IMR-90 (cell line): Measurements from ENCODE around the gene RING1. TPM values are rescaled to one million over a fixed set of nuclear protein-coding genes. Genes with fewer than 3 reads are reported as not detected.
A peak's percentile ranks its signal among the peaks of the same experiment; 100 is the strongest.

Experiments
- ATAC-seq: fragments of 200-7000 bp; cut with Tn5 transposase; 2 replicates; pipeline ENCODE4 v1.9.1; 2020; ENCODE audit warnings: low read depth, mild to moderate bottlenecking, moderate library complexity
- BruUV-seq: library from RNA; stranded (reverse); fragments of 400-500 nt; replicated peaks from 2 replicates; lab custom pipeline; 2021; lab: Mats Ljungman, UMichigan
- CTCF ChIA-PET: fragments of 300-600 bp; formaldehyde crosslinking; extraction: SDS; loops from one replicate; lab custom pipeline; 2021; ENCODE audit warnings: antibody characterized with exemption; lab: Yijun Ruan, JAX
- POLR2A ChIA-PET: fragments of 300-600 bp; sonication (Branson Sonifier 250); formaldehyde crosslinking; loops from one replicate; lab custom pipeline; 2022; ENCODE audit warnings: antibody characterized with exemption; ENCODE audit not compliant: unreplicated experiment; lab: Charles Lee
- DNase-seq: peaks from one replicate; pipeline ENCODE4 v3.0.0; 2013
- H2AFZ ChIP-seq: replicated peaks from 2 replicates; pipeline ENCODE3; 2013; ENCODE audit warnings: low read length, mild to moderate bottlenecking; ENCODE audit not compliant: poor library complexity
- H2AK5ac ChIP-seq: 2 replicates; pipeline ENCODE4 v1.6.1; 2013; ENCODE audit warnings: low read depth, low read length, inconsistent platforms
- H2AK9ac ChIP-seq: replicated peaks from 2 replicates; pipeline ENCODE3; 2013; ENCODE audit warnings: mild to moderate bottlenecking, low read depth, low read length, moderate library complexity; ENCODE audit not compliant: poor library complexity
- H2BK120ac ChIP-seq: 2 replicates; pipeline ENCODE4 v1.6.1; 2013; ENCODE audit warnings: low read depth, low read length, inconsistent platforms
- H2BK15ac ChIP-seq: 3 replicates; pipeline ENCODE4 v1.6.1; 2013; ENCODE audit warnings: low read depth, low read length, inconsistent platforms
- H2BK20ac ChIP-seq: 2 replicates; pipeline ENCODE4 v1.6.1; 2013; ENCODE audit warnings: low read depth, mild to moderate bottlenecking, inconsistent platforms, low read length, moderate library complexity
- H2BK5ac ChIP-seq: 2 replicates; pipeline ENCODE4 v1.6.1; 2013; ENCODE audit warnings: mild to moderate bottlenecking, low read depth, low read length, inconsistent platforms; ENCODE audit not compliant: poor library complexity, severe bottlenecking
- H3K14ac ChIP-seq: replicated peaks from 2 replicates; pipeline ENCODE4 v1.6.1; 2013; ENCODE audit warnings: low read depth, low read length, inconsistent platforms
- H3K18ac ChIP-seq: 2 replicates; pipeline ENCODE4 v1.6.1; 2013; ENCODE audit warnings: low read depth, low read length, control low read depth
- H3K23ac ChIP-seq: 2 replicates; pipeline ENCODE4 v1.6.1; 2013; ENCODE audit warnings: low read depth, low read length, inconsistent platforms
- H3K27ac ChIP-seq: 2 replicates; pipeline ENCODE4 v1.5.1; 2013; ENCODE audit warnings: mild to moderate bottlenecking, control low read depth, low read length; ENCODE audit not compliant: insufficient read depth
- H3K27me3 ChIP-seq: 2 replicates; pipeline ENCODE4 v1.6.1; 2013; ENCODE audit warnings: low read length; ENCODE audit not compliant: control insufficient read depth, insufficient read depth
- H3K36me3 ChIP-seq: 2 replicates; pipeline ENCODE4 v1.6.1; 2013; ENCODE audit warnings: low read length, mixed read lengths; ENCODE audit not compliant: control insufficient read depth, insufficient read depth
- H3K4ac ChIP-seq: 2 replicates; pipeline ENCODE4 v1.6.1; 2013; ENCODE audit warnings: low read depth, low read length, inconsistent platforms
- H3K4me1 ChIP-seq: 2 replicates; pipeline ENCODE4 v1.6.1; 2013; ENCODE audit warnings: low read length, mixed read lengths; ENCODE audit not compliant: control insufficient read depth, insufficient read depth
- H3K4me2 ChIP-seq: 2 replicates; pipeline ENCODE4 v1.6.1; 2013; ENCODE audit warnings: low read depth, mild to moderate bottlenecking, control low read depth, low read length, moderate library complexity
- H3K4me3 ChIP-seq: 2 replicates; pipeline ENCODE4 v1.5.1; 2013; ENCODE audit warnings: low read depth, mild to moderate bottlenecking, control low read depth, low read length, moderate library complexity; ENCODE audit not compliant: insufficient read depth
- H3K56ac ChIP-seq: 2 replicates; pipeline ENCODE4 v1.6.1; 2013; ENCODE audit warnings: low read length, inconsistent platforms; ENCODE audit not compliant: insufficient read depth; ENCODE audit errors: extremely low read depth
- H3K79me1 ChIP-seq, 2 experiments: 2 replicates each; pipeline ENCODE4 v1.6.1; 2013; ENCODE audit warnings: low read length in 2 of 2, inconsistent platforms in 1 of 2, low read depth in 1 of 2
- H3K9ac ChIP-seq: 2 replicates; pipeline ENCODE4 v1.6.1; 2013; ENCODE audit warnings: low read depth, low read length, control low read depth
- H3K9me1 ChIP-seq: 2 replicates; pipeline ENCODE4 v1.6.1; 2013; ENCODE audit warnings: low read length, inconsistent platforms; ENCODE audit not compliant: insufficient read depth
- H3K9me3 ChIP-seq: 2 replicates; pipeline ENCODE4 v1.6.1; 2013; ENCODE audit warnings: low read length; ENCODE audit not compliant: control insufficient read depth, insufficient read depth
- H4K20me1 ChIP-seq: 2 replicates; pipeline ENCODE4 v1.6.1; 2013; ENCODE audit warnings: low read length, inconsistent platforms; ENCODE audit not compliant: insufficient read depth
- H4K5ac ChIP-seq: 2 replicates; pipeline ENCODE4 v1.6.1; 2013; ENCODE audit warnings: mild to moderate bottlenecking, low read depth, low read length, control low read depth
- H4K8ac ChIP-seq, 2 experiments: 2 replicates each; pipeline ENCODE4 v1.6.1; 2013; ENCODE audit warnings: low read depth in 2 of 2, low read length in 2 of 2, control low read depth in 1 of 2, inconsistent platforms in 1 of 2
- H4K91ac ChIP-seq: 2 replicates; pipeline ENCODE4 v1.6.1; 2013; ENCODE audit warnings: low read depth, low read length, inconsistent platforms; ENCODE audit not compliant: insufficient read depth
- BHLHE40 ChIP-seq: fragments of 150-350 bp; IDR thresholded peaks from 2 replicates; pipeline ENCODE4 v1.6.1; 2016; ENCODE audit warnings: mild to moderate bottlenecking, low read depth, low read length
- CEBPB ChIP-seq: IDR thresholded peaks from 2 replicates; pipeline ENCODE4 v1.6.1; 2012; ENCODE audit warnings: low read depth, low read length, improper control_type of control experiment
- CHD1 ChIP-seq: IDR thresholded peaks from 2 replicates; pipeline ENCODE4 v1.6.1; 2012; ENCODE audit warnings: low read depth, low read length, improper control_type of control experiment
- FOS ChIP-seq: fragments of 150-350 bp; IDR thresholded peaks from 2 replicates; pipeline ENCODE4 v1.6.1; 2016; ENCODE audit warnings: low read depth, low read length
- MAFK ChIP-seq: IDR thresholded peaks from 2 replicates; pipeline ENCODE4 v1.6.1; 2012; ENCODE audit warnings: low read depth, low read length, improper control_type of control experiment
- MAZ ChIP-seq: IDR thresholded peaks from 2 replicates; pipeline ENCODE4 v1.6.1; 2012; ENCODE audit warnings: low read depth, mild to moderate bottlenecking, low read length, improper control_type of control experiment, moderate library complexity, borderline replicate concordance
- MXI1 ChIP-seq: IDR thresholded peaks from 2 replicates; pipeline ENCODE4 v1.6.1; 2012; ENCODE audit warnings: low read depth, mild to moderate bottlenecking, low read length, moderate library complexity, borderline replicate concordance
- NFE2L2 ChIP-seq: fragments of 150-350 bp; IDR thresholded peaks from 2 replicates; pipeline ENCODE4 v1.6.1; 2016; ENCODE audit warnings: low read depth, mild to moderate bottlenecking, low read length
- POLR2A ChIP-seq: IDR thresholded peaks from 2 replicates; pipeline ENCODE4 v1.6.1; 2012; ENCODE audit warnings: mild to moderate bottlenecking, low read depth, low read length
- RAD21 ChIP-seq: IDR thresholded peaks from 2 replicates; pipeline ENCODE4 v1.6.1; 2012; ENCODE audit warnings: low read length, improper control_type of control experiment
- RFX5 ChIP-seq: IDR thresholded peaks from 2 replicates; pipeline ENCODE4 v1.8.0; 2012; ENCODE audit warnings: low read depth, mild to moderate bottlenecking, low read length, moderate library complexity
- SMC3 ChIP-seq: fragments of 150-350 bp; IDR thresholded peaks from 2 replicates; pipeline ENCODE4 v1.6.1; 2016; ENCODE audit warnings: low read depth, mild to moderate bottlenecking, antibody characterized with exemption, low read length, moderate library complexity
- WGBS, 2 experiments: methylation state at CpG; one replicate each; pipeline versions ENCODE4 v1.1.5 to v1.1.7; 2013; ENCODE audit warnings: missing lambda C conversion rate in 2 of 2; ENCODE audit not compliant: insufficient read length in 1 of 2; ENCODE audit errors: extremely low coverage in 2 of 2; 5-methylcytosine and 5-hydroxymethylcytosine counted together
- dilution Hi-C: fragments of 300-500 bp; cut with HindIII; formaldehyde crosslinking; loops from one replicate; pipeline ENCODE4 v1.14.3; 2018; ENCODE audit warnings: low sequenced_read_pairs; ENCODE audit not compliant: unreplicated experiment
- in situ Hi-C: fragments of 300-500 bp; cut with MboI; formaldehyde crosslinking; loops from 3 replicates; pipeline ENCODE4 v1.14.3; 2019; ENCODE audit warnings: low sequenced_read_pairs, inconsistent platforms, mixed read lengths
- intact Hi-C: fragments of 100-400 bp; cut with micrococcal nuclease; formaldehyde crosslinking; loops from 2 replicates; pipeline ENCODE4 v1.10.0; 2022
- polyA plus RNA-seq, 3 experiments: library from polyadenylated mRNA; depleted of rRNA; stranded (reverse); fragments of >200 nt; gene quantifications; 2 replicates each; pipeline ENCODE4 v1.2.3, GENCODE V29; 2012; ENCODE audit warnings: low replicate concordance in 1 of 3
- total RNA-seq: library from RNA; depleted of rRNA; stranded (reverse); fragments of >200 nt; gene quantifications from 2 replicates; pipeline ENCODE4 v1.2.3, GENCODE V29; 2012
- TF ChIP-seq, protein P1 (sequence below): conservative IDR thresholded peaks from 2 replicates; pipeline ENCODE4 v1.5.1; 2012; ENCODE audit warnings: mild to moderate bottlenecking, low read depth, low read length, improper control_type of control experiment
- TF ChIP-seq, protein P2 (sequence below): fragments of 150-350 bp; IDR thresholded peaks from 2 replicates; pipeline ENCODE4 v1.6.1; 2017; ENCODE audit warnings: mild to moderate bottlenecking, antibody characterized with exemption, low read length, low read depth
- TF ChIP-seq, protein P3 (sequence below): fragments of 150-350 bp; IDR thresholded peaks from 2 replicates; pipeline ENCODE4 v1.6.1; 2016; ENCODE audit warnings: low read depth, mild to moderate bottlenecking, low read length, moderate library complexity, borderline replicate concordance

The RING1 gene
- total and polyA plus RNA-seq, 2 of the 4 experiments (the other 2 are of a cell fraction) = 14.9 to 40.8 TPM

DNA sequence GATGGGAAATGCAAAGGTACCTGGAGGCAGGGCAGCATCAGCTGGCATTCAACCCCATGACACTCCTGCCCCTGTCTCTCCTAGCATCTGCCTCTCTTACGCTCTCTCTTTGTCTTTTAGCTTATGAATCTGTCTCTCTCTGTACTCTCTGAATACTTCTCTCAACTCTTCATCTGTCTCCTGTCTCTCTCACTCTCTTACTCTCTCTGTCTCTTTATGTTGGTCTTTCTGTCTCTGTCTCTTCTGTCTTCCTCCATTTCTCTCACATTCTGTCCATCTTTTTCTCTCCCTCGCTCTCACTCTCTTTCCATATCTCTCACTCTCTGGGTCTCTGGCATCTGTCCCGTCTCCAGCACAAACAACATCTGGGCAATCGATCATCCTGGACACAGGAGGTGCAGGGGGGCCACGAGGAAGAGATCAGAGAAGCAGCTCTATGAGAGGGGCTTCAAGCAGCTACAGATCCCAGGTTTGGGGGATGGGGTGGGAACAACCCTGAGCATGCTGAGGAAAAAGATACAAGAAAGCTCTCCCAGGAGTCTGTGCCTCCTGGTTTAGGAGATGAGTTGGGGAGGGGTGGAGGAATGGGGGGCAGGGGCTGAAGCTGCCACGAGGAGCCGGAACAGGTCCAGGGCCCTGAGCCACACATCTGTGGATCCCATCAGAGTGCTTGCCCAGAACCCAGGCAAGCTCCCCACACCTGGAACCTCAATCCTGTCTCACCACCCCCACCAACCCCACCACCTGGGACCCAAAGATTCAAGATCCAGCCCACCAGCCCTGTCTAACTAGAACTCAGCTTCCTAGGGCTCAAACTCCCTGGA, 18.5 kb upstream of the RING1 start:
- H3K4me1 ChIP-seq = peaks cover 2% of the 10 kb centered on the region; the same call in 1 of the 2 replicates
- H3K79me1 ChIP-seq = 0 out of 4 replicates have a peak, but pooled peaks cover 0 to 2% of the 10 kb centered on the region in 2 experiments
- WGBS, 2 experiments = 43% methylated on average over 4 of the region's 7 CpGs; no CpG with 5 or more reads in 1 of the 2 experiments
- no peaks in the 10 kb centered on the region for H4K20me1 ChIP-seq
- BruUV-seq = no TSS peak
- intact Hi-C loops (no loop called here), dilution Hi-C loops (no loop called here), in situ Hi-C loops (no loop called here)
- no peak overlapping the region for H3K14ac ChIP-seq
- no peak overlapping the region for H3K27ac ChIP-seq
- H4K8ac ChIP-seq = no peak overlapping the region
- H2AK9ac ChIP-seq = no peak overlapping the region
- H3K36me3 ChIP-seq = peaks cover 9% of the 10 kb centered on the region
- H2BK120ac ChIP-seq = no peak overlapping the region
- no peak overlapping the region for H3K4ac ChIP-seq
- no peak overlapping the region for H4K91ac ChIP-seq
- no peak overlapping the region for H4K5ac ChIP-seq
- H2BK5ac ChIP-seq = no peak overlapping the region
- no peak overlapping the region for H3K4me2 ChIP-seq
- H2BK15ac ChIP-seq = no peak overlapping the region
- no peak overlapping the region for H3K18ac ChIP-seq
- peak overlapping the region; percentile 58 for H2AFZ ChIP-seq
- no peak overlapping the region for H3K9ac ChIP-seq
- H3K4me3 ChIP-seq = no peak overlapping the region
- ChIA-PET POLR2A (interaction anchor here (1.2 kb wide), 1 partner anchor 10 kb away, joined by 3 read pairs; no protein-coding TSS in a partner anchor), CTCF (no interaction called here)
- no peak overlapping the region for H2AK5ac ChIP-seq
- no peaks in the 10 kb centered on the region for H3K9me3 ChIP-seq
- H3K56ac ChIP-seq = no peak overlapping the region
- ATAC-seq = no peak
- no peak overlapping the region for H3K23ac ChIP-seq
- peaks cover 56% of the 10 kb centered on the region for H3K27me3 ChIP-seq
- H2BK20ac ChIP-seq = no peak overlapping the region
- DNase-seq = no peak
- H3K9me1 ChIP-seq = no peaks in the 10 kb centered on the region
- TF ChIP-seq, protein P1, sequence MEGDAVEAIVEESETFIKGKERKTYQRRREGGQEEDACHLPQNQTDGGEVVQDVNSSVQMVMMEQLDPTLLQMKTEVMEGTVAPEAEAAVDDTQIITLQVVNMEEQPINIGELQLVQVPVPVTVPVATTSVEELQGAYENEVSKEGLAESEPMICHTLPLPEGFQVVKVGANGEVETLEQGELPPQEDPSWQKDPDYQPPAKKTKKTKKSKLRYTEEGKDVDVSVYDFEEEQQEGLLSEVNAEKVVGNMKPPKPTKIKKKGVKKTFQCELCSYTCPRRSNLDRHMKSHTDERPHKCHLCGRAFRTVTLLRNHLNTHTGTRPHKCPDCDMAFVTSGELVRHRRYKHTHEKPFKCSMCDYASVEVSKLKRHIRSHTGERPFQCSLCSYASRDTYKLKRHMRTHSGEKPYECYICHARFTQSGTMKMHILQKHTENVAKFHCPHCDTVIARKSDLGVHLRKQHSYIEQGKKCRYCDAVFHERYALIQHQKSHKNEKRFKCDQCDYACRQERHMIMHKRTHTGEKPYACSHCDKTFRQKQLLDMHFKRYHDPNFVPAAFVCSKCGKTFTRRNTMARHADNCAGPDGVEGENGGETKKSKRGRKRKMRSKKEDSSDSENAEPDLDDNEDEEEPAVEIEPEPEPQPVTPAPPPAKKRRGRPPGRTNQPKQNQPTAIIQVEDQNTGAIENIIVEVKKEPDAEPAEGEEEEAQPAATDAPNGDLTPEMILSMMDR = no peak
- TF ChIP-seq, protein P2, sequence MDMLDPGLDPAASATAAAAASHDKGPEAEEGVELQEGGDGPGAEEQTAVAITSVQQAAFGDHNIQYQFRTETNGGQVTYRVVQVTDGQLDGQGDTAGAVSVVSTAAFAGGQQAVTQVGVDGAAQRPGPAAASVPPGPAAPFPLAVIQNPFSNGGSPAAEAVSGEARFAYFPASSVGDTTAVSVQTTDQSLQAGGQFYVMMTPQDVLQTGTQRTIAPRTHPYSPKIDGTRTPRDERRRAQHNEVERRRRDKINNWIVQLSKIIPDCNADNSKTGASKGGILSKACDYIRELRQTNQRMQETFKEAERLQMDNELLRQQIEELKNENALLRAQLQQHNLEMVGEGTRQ = no peak
- TF ChIP-seq CHD1 (no peak), BHLHE40 (no peak), CEBPB (no peak), MAFK (no peak), NFE2L2 (no peak), MXI1 (no peak), FOS (no peak), RAD21 (no peak), RFX5 (no peak), MAZ (no peak), SMC3 (no peak), POLR2A (no peak)
- TF ChIP-seq, protein P3, sequence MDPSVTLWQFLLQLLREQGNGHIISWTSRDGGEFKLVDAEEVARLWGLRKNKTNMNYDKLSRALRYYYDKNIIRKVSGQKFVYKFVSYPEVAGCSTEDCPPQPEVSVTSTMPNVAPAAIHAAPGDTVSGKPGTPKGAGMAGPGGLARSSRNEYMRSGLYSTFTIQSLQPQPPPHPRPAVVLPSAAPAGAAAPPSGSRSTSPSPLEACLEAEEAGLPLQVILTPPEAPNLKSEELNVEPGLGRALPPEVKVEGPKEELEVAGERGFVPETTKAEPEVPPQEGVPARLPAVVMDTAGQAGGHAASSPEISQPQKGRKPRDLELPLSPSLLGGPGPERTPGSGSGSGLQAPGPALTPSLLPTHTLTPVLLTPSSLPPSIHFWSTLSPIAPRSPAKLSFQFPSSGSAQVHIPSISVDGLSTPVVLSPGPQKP = no peak
